SK-N-MC (cell line): ENCODE data around the gene ARSI.

Experiments used
- EZH2 ChIP-seq: fragments of 200-600 bp; sonication (generic); IDR thresholded peaks from one replicate; pipeline ENCODE4 v1.6.1; 2017; ENCODE audit warnings: antibody characterized with exemption
- FOXP2 ChIP-seq: optimal IDR thresholded peaks from 2 replicates; pipeline ENCODE3; 2011; ENCODE audit warnings: mild to moderate bottlenecking, moderate library complexity; ENCODE audit not compliant: insufficient read depth; ENCODE audit errors: extremely low read length, control extremely low read depth
- POLR2AphosphoS5 ChIP-seq: IDR thresholded peaks from 2 replicates; pipeline ENCODE4 v1.6.1; 2012; ENCODE audit warnings: mild to moderate bottlenecking, low read depth, low read length, borderline replicate concordance

DNA sequence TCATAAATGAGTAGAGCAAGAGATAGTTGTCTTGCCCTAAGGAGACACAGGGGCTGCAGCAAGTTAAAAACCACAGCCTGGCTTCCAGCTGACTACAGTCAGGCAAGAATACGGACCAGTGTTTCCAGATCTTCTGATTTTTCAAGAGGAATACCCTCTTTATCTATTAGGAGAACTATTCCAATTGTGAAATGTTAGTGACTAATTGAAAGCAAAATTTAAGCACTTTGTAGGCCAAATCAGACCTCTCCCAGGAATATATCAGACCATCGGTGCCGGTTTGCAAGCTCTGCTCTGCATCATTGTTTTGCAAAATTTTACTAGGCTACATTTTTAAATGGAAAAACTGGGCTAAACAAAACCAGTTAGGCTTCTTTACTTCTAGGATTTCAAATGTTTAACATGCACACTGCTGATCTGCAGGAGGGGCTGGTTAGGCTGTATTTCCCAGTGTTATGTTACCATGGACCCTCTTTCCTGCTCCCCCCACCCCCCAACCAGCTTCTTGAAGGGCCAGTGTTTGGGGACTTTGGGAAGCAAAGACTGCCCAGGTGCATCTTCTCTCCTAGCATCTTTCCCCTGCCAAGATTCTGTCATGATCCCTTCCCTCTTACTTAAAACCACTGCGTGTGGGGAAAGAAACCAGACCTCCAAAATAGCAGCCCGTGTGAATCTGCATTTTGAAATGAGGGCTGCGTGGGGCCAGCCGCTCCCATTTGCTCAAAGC lies 1.1 kb upstream of the ARSI start:
- TF ChIP-seq POLR2AphosphoS5 = no peak
- no peak for TF ChIP-seq EZH2
- no peak for TF ChIP-seq FOXP2
